Cortex of kidney (tissue), 1 donor: ENCODE data around the gene DNAH7.

Experiments used
- DNase-seq: peaks from one replicate; lab custom pipeline; 2025; lab: John Stamatoyannopoulos, UW

The DNAH7 gene

GRCh38 chr2:195863121-195863520 is 205.5 kb downstream of the DNAH7 start:
- no peak for DNase-seq

- no peak for DNase-seq
These were observed 206.8 kb downstream of the DNAH7 start for GRCh38 chr2:195861821-195862220.

- no peak for DNase-seq
These were observed 209.1 kb downstream of the DNAH7 start for GRCh38 chr2:195859513-195859912.

GRCh38 chr2:195857132-195857531 is 211.5 kb downstream of the DNAH7 start:
- no peak for DNase-seq

GRCh38 chr2:195850764-195851163 is 217.9 kb downstream of the DNAH7 start:
- DNase-seq: no peak

GRCh38 chr2:195848119-195848899 is 220.3 kb downstream of the DNAH7 start:
- DNase-seq: no peak

- no peak for DNase-seq
These were observed 225.7 kb downstream of the DNAH7 start for GRCh38 chr2:195842932-195843331.

- no peak for DNase-seq
These were observed 230.6 kb downstream of the DNAH7 start for GRCh38 chr2:195838002-195838401.

GRCh38 chr2:195836002-195836401 is 232.6 kb downstream of the DNAH7 start:
- DNase-seq: no peak

GRCh38 chr2:195834836-195835235 is 233.8 kb downstream of the DNAH7 start:
- no peak for DNase-seq

- DNase-seq: no peak
These were observed 237.4 kb downstream of the DNAH7 start for GRCh38 chr2:195830968-195831950.

GRCh38 chr2:195824478-195824877 is 244.2 kb downstream of the DNAH7 start:
- DNase-seq: no peak

GRCh38 chr2:195823206-195823605 is 245.4 kb downstream of the DNAH7 start:
- no peak for DNase-seq

- DNase-seq: no peak
These were observed 247.1 kb downstream of the DNAH7 start for GRCh38 chr2:195821566-195821932.

- DNase-seq: no peak
These were observed 247.6 kb downstream of the DNAH7 start for GRCh38 chr2:195820867-195821565.

- no peak for DNase-seq
These were observed 248.3 kb downstream of the DNAH7 start for GRCh38 chr2:195820373-195820772.

- no peak for DNase-seq
These were observed 249.4 kb downstream of the DNAH7 start for GRCh38 chr2:195819276-195819675.

- DNase-seq: no peak
These were observed 250.1 kb downstream of the DNAH7 start for GRCh38 chr2:195818526-195818925.

- DNase-seq: no peak
These were observed 250.5 kb downstream of the DNAH7 start for GRCh38 chr2:195818106-195818505.

- DNase-seq: no peak
These were observed 253.6 kb downstream of the DNAH7 start for GRCh38 chr2:195815083-195815482.

GRCh38 chr2:195813421-195813820 is 255.2 kb downstream of the DNAH7 start:
- no peak for DNase-seq

GRCh38 chr2:195810340-195811098 is 258.1 kb downstream of the DNAH7 start:
- DNase-seq: no peak
